Neural cell (in vitro differentiated cells): ENCODE data around the gene VPS54. TPM values are rescaled to one million over a fixed set of nuclear protein-coding genes. Genes with fewer than 3 reads are reported as not detected.

Experiments
- H2AFZ ChIP-seq: fragments of 200-600, 300-800 bp; sonication (generic), shearing (Covaris generic); 2 replicates; pipeline ENCODE4 v1.6.0; 2014; ENCODE audit warnings: low read depth, mild to moderate bottlenecking, antibody characterized with exemption, low read length, moderate library complexity
- H3F3A ChIP-seq: fragments of 200-600 bp; shearing (Covaris generic); 2 replicates; pipeline ENCODE4 v1.6.1; 2016; ENCODE audit warnings: mild to moderate bottlenecking, moderate library complexity, mixed read lengths, antibody characterized with exemption, low read length; ENCODE audit not compliant: insufficient read depth, poor library complexity, severe bottlenecking
- H3K27ac ChIP-seq: fragments of 200-600, 300-800 bp; sonication (generic), shearing (Covaris generic); 2 replicates; pipeline ENCODE4 v1.5.1; 2014; ENCODE audit warnings: mild to moderate bottlenecking, low read length, moderate library complexity
- H3K27me3 ChIP-seq: fragments of 300-800, 200-600 bp; sonication (generic), shearing (Covaris generic); 2 replicates; pipeline ENCODE4 v1.6.0; 2014; ENCODE audit warnings: mild to moderate bottlenecking, low read depth, low read length, moderate library complexity; ENCODE audit not compliant: insufficient read depth
- H3K36me3 ChIP-seq: fragments of 300-800, 200-600 bp; sonication (generic), shearing (Covaris generic); 2 replicates; pipeline ENCODE4 v1.5.1; 2014; ENCODE audit warnings: mild to moderate bottlenecking, antibody characterized with exemption, low read length, moderate library complexity; ENCODE audit not compliant: insufficient read depth
- H3K4me2 ChIP-seq: fragments of 300-800, 200-600 bp; sonication (generic), shearing (Covaris generic); 2 replicates; pipeline ENCODE4 v1.6.0; 2014; ENCODE audit warnings: mild to moderate bottlenecking, low read length
- H3K4me3 ChIP-seq: fragments of 300-800, 200-600 bp; sonication (generic), shearing (Covaris generic); 2 replicates; pipeline ENCODE4 v1.5.1; 2014; ENCODE audit warnings: mild to moderate bottlenecking, low read length, moderate library complexity
- H3K79me2 ChIP-seq: fragments of 200-600 bp; shearing (Covaris generic); replicated peaks from 2 replicates; pipeline ENCODE4 v1.6.0; 2014; ENCODE audit warnings: mild to moderate bottlenecking, low read length, moderate library complexity; ENCODE audit not compliant: insufficient read depth
- H3K9ac ChIP-seq: fragments of 300-800, 200-600 bp; sonication (generic), shearing (Covaris generic); 2 replicates; pipeline ENCODE4 v1.6.1; 2016; ENCODE audit warnings: mild to moderate bottlenecking, low read length, mixed read lengths
- H3K9me2 ChIP-seq: fragments of 200-600 bp; shearing (Covaris generic); 2 replicates; pipeline ENCODE4 v1.6.1; 2016; ENCODE audit warnings: mild to moderate bottlenecking, low read length, mixed read lengths; ENCODE audit not compliant: insufficient read depth
- H3K9me3 ChIP-seq: fragments of 200-600, 300-800 bp; sonication (generic), shearing (Covaris generic); 2 replicates; pipeline ENCODE4 v1.6.1; 2016; ENCODE audit warnings: mild to moderate bottlenecking, mixed run types, low read length, moderate library complexity, mixed read lengths
- H4K20me1 ChIP-seq: fragments of 200-600 bp; shearing (Covaris generic); 2 replicates; pipeline ENCODE4 v1.6.1; 2016; ENCODE audit warnings: mild to moderate bottlenecking, mixed run types; ENCODE audit not compliant: insufficient read depth
- EP300 ChIP-seq: fragments of 450-650 bp; conservative IDR thresholded peaks from 2 replicates; pipeline ENCODE4 v1.6.1; 2014; ENCODE audit warnings: antibody characterized with exemption, mild to moderate bottlenecking, moderate library complexity; ENCODE audit not compliant: poor library complexity, severe bottlenecking
- EZH2 ChIP-seq: fragments of 200-600, 300-800 bp; shearing (Covaris generic), sonication (generic); IDR thresholded peaks from 2 replicates; pipeline ENCODE4 v1.6.1; 2014; ENCODE audit warnings: antibody characterized with exemption, low read length, borderline replicate concordance, mild to moderate bottlenecking; ENCODE audit not compliant: insufficient read depth, poor library complexity, severe bottlenecking
- MXI1 ChIP-seq: fragments of 450-650 bp; conservative IDR thresholded peaks from 2 replicates; pipeline ENCODE4 v1.6.1; 2014; ENCODE audit warnings: antibody characterized with exemption, mild to moderate bottlenecking; ENCODE audit not compliant: poor library complexity, severe bottlenecking
- POLR2AphosphoS5 ChIP-seq: IDR thresholded peaks from 2 replicates; pipeline ENCODE4 v1.6.1; 2012
- RAD21 ChIP-seq: fragments of 450-650 bp; conservative IDR thresholded peaks from 2 replicates; pipeline ENCODE4 v1.6.1; 2014; ENCODE audit warnings: antibody characterized with exemption, mild to moderate bottlenecking, moderate library complexity
- SMC3 ChIP-seq: fragments of 450-650 bp; conservative IDR thresholded peaks from 2 replicates; pipeline ENCODE4 v1.6.1; 2014; ENCODE audit warnings: antibody characterized with exemption, mild to moderate bottlenecking, moderate library complexity; ENCODE audit not compliant: poor library complexity
- TAF1 ChIP-seq: IDR thresholded peaks from 2 replicates; pipeline ENCODE4 v1.6.1; 2012; ENCODE audit warnings: low read depth
- polyA plus RNA-seq: library from polyadenylated mRNA; depleted of rRNA; stranded (reverse); fragments of >200 nt; gene quantifications from 2 replicates; pipeline ENCODE4 v1.2.3, GENCODE V29; 2014
- TF ChIP-seq, protein P1 (sequence below): IDR thresholded peaks from 2 replicates; pipeline ENCODE4 v1.6.1; 2012; ENCODE audit warnings: borderline replicate concordance
- TF ChIP-seq, protein P2 (sequence below): fragments of 450-650 bp; IDR thresholded peaks from 2 replicates; pipeline ENCODE4 v1.5.1; 2014; ENCODE audit warnings: antibody characterized with exemption, mild to moderate bottlenecking, moderate library complexity; ENCODE audit not compliant: poor library complexity, severe bottlenecking

Gene VPS54
- polyA plus RNA-seq, 1 donor from 2014 or later, result 34.2 TPM

DNA sequence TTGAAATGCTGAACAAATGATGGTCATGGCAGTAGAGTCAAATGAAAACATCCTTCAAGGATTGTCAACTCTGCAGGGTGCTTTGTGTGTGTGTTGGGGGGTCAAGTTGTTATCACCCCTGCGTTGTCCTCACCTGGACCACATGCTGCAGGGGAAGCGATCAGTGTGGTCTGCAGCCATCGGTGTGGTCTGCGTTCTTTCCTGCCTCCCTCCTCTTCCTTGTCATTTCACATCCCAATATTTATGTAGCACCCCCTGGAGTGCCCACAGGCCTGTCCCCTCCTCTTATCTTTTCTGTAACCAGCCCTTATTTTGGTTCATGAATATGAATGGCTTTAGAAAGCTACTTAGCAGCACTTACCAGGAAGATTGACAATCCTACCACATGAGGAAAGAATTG lies 138.6 kb downstream of the VPS54 start:
- no peak overlapping the region for H2AFZ ChIP-seq
- no peaks in the 10 kb centered on the region for H3K27me3 ChIP-seq
- H3K9ac ChIP-seq, result no peak overlapping the region
- no peak for TF ChIP-seq TAF1
- no peak for TF ChIP-seq EZH2
- no peak for TF ChIP-seq SMC3
- no peak for TF ChIP-seq RAD21
- no peaks in the 10 kb centered on the region for H3K36me3 ChIP-seq
- peak overlapping the region; percentile 37 for H3K4me3 ChIP-seq
- H3K79me2 ChIP-seq, result no peaks in the 10 kb centered on the region
- H4K20me1 ChIP-seq, result no peaks in the 10 kb centered on the region
- H3K4me2 ChIP-seq, result no peak overlapping the region
- H3K27ac ChIP-seq, result peak overlapping the region; percentile 35
- H3K9me2 ChIP-seq, result no peaks in the 10 kb centered on the region
- peaks cover 3% of the 10 kb centered on the region for H3F3A ChIP-seq
- no peaks in the 10 kb centered on the region for H3K9me3 ChIP-seq

DNA sequence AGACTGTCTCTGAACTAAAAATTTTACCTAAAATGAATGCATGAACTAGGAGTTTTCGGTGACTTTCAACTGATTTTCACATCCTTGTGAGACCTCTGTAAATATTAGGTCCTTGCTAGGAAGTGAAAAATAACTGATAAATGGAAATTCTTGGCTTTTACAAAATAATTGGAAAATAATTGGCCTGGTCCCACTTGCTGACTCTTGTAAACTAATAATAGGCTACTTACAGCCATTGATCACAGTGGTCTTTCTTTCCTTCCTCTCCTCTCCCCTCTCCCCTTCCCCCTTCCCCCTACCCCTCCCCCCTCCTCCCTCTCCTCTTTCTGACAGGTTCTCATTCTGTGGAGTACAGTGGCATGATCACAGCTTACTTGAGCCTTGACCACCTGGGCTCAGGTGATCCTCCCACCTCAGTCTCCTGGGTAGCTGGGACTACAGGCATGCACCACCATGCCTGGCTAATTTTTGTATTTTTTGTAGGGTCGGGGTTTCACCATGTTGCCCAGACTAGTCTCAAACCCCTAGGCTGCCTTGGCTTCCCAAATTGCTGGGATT lies 139.3 kb downstream of the VPS54 start:
- H3K9me3 ChIP-seq, result no peaks in the 10 kb centered on the region
- H3K79me2 ChIP-seq, result no peaks in the 10 kb centered on the region
- TF ChIP-seq TAF1, result no peak
- TF ChIP-seq, protein P1, sequence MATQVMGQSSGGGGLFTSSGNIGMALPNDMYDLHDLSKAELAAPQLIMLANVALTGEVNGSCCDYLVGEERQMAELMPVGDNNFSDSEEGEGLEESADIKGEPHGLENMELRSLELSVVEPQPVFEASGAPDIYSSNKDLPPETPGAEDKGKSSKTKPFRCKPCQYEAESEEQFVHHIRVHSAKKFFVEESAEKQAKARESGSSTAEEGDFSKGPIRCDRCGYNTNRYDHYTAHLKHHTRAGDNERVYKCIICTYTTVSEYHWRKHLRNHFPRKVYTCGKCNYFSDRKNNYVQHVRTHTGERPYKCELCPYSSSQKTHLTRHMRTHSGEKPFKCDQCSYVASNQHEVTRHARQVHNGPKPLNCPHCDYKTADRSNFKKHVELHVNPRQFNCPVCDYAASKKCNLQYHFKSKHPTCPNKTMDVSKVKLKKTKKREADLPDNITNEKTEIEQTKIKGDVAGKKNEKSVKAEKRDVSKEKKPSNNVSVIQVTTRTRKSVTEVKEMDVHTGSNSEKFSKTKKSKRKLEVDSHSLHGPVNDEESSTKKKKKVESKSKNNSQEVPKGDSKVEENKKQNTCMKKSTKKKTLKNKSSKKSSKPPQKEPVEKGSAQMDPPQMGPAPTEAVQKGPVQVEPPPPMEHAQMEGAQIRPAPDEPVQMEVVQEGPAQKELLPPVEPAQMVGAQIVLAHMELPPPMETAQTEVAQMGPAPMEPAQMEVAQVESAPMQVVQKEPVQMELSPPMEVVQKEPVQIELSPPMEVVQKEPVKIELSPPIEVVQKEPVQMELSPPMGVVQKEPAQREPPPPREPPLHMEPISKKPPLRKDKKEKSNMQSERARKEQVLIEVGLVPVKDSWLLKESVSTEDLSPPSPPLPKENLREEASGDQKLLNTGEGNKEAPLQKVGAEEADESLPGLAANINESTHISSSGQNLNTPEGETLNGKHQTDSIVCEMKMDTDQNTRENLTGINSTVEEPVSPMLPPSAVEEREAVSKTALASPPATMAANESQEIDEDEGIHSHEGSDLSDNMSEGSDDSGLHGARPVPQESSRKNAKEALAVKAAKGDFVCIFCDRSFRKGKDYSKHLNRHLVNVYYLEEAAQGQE, result no peak
- no peak for TF ChIP-seq EZH2
- H2AFZ ChIP-seq, result no peak overlapping the region
- no peaks in the 10 kb centered on the region for H3K27me3 ChIP-seq
- peak overlapping the region; percentile 37 for H3K4me3 ChIP-seq
- H3K36me3 ChIP-seq, result no peaks in the 10 kb centered on the region
- H3K9ac ChIP-seq, result no peak overlapping the region
- H3K9me2 ChIP-seq, result no peaks in the 10 kb centered on the region
- no peak overlapping the region for H3K4me2 ChIP-seq
- H3F3A ChIP-seq, result peaks cover 3% of the 10 kb centered on the region
- H4K20me1 ChIP-seq, result no peaks in the 10 kb centered on the region
- no peak overlapping the region for H3K27ac ChIP-seq

DNA sequence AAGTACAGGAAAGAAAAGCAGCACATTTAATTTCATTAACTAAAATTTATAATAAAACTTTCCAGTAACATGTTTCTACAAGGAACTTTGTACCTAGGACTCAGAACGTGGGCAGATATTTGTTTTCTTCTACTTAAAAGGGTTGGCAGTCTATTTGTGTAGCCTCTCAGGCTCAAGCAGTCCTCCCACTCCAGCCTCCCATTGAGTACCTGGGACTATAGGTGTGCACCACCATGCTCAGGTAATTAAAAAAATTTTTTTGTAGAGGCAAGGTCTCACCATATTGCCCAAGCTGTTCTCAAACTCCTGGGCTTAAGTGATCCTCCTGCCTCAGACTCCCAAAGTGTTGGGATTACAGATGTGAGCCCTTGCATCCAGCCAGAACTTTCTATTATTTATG lies 140.7 kb downstream of the VPS54 start:
- Histone ChIP-seq H2AFZ (no peak overlapping the region), H3K9me2 (no peaks in the 10 kb centered on the region), H3K27ac (no peak overlapping the region), H3K36me3 (no peaks in the 10 kb centered on the region), H3K9ac (no peak overlapping the region), H3K4me2 (no peak overlapping the region), H3K79me2 (no peaks in the 10 kb centered on the region), H4K20me1 (no peaks in the 10 kb centered on the region), H3F3A (peaks cover 3% of the 10 kb centered on the region), H3K4me3 (no peak overlapping the region), H3K27me3 (no peaks in the 10 kb centered on the region), H3K9me3 (no peaks in the 10 kb centered on the region)
- TF ChIP-seq, protein P2, sequence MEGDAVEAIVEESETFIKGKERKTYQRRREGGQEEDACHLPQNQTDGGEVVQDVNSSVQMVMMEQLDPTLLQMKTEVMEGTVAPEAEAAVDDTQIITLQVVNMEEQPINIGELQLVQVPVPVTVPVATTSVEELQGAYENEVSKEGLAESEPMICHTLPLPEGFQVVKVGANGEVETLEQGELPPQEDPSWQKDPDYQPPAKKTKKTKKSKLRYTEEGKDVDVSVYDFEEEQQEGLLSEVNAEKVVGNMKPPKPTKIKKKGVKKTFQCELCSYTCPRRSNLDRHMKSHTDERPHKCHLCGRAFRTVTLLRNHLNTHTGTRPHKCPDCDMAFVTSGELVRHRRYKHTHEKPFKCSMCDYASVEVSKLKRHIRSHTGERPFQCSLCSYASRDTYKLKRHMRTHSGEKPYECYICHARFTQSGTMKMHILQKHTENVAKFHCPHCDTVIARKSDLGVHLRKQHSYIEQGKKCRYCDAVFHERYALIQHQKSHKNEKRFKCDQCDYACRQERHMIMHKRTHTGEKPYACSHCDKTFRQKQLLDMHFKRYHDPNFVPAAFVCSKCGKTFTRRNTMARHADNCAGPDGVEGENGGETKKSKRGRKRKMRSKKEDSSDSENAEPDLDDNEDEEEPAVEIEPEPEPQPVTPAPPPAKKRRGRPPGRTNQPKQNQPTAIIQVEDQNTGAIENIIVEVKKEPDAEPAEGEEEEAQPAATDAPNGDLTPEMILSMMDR, result no peak
- TF ChIP-seq, protein P1, result no peak
- no peak for TF ChIP-seq MXI1
- no peak for TF ChIP-seq TAF1
- TF ChIP-seq SMC3, result no peak
- no peak for TF ChIP-seq POLR2AphosphoS5
- no peak for TF ChIP-seq EZH2
- TF ChIP-seq EP300, result no peak
- no peak for TF ChIP-seq RAD21
